SK-N-SH (cell line): ENCODE data around the gene RARS1. TPM values are rescaled to one million over a fixed set of nuclear protein-coding genes. Genes with fewer than 3 reads are reported as not detected.

ENCODE experiments used
- CTCF ChIA-PET: fragments of 300-600, 350-600 bp; formaldehyde crosslinking; extraction: SDS; loops from one replicate; lab custom pipeline; 2021; lab: Yijun Ruan, JAX
- POLR2A ChIA-PET: fragments of 350-600 bp; sonication (Branson Sonifier 250); formaldehyde crosslinking; extraction: SDS; loops from one replicate; lab custom pipeline; 2020; ENCODE audit warnings: antibody characterized with exemption, inconsistent platforms; lab: Yijun Ruan, JAX
- DNase-seq: peaks from one replicate; pipeline ENCODE4 v3.0.0; 2012
- H2AFZ ChIP-seq: fragments of 200-600 bp; sonication (generic); 2 replicates; pipeline ENCODE4 v1.8.1; 2016; ENCODE audit warnings: antibody characterized with exemption, mild to moderate bottlenecking, low read depth
- H3F3A ChIP-seq: fragments of 200-600 bp; sonication (generic); replicated peaks from 2 replicates; pipeline ENCODE3; 2016; ENCODE audit warnings: antibody characterized with exemption, mild to moderate bottlenecking; ENCODE audit not compliant: insufficient read depth
- H3K27ac ChIP-seq, 2 experiments: fragments of 200-500 bp in 1 of 2; fragments of 200-600 bp in 1 of 2; sonication (Bioruptor generic) in 1 of 2; sonication (generic), shearing (Covaris generic) in 1 of 2; 2 replicates each; pipeline versions ENCODE4 v1.5.1 to v1.6.1; 2014 to 2016; ENCODE audit warnings: low read depth in 2 of 2, inconsistent platforms in 1 of 2, low read length in 1 of 2, mild to moderate bottlenecking in 1 of 2, mixed read lengths in 1 of 2
- H3K27me3 ChIP-seq: fragments of 200-600 bp; sonication (generic), shearing (Covaris generic); 2 replicates; pipeline ENCODE4 v1.6.1; 2016; ENCODE audit warnings: mixed run types; ENCODE audit not compliant: insufficient read depth
- H3K36me3 ChIP-seq, 2 experiments: fragments of 200-500 bp in 1 of 2; fragments of 200-600 bp in 1 of 2; sonication (Bioruptor generic) in 1 of 2; sonication (generic) in 1 of 2; replicated peaks in 1 of 2; 2 replicates each; pipeline versions ENCODE3 to v1.5.1; 2014 to 2016; ENCODE audit warnings: low read length in 1 of 2, mild to moderate bottlenecking in 1 of 2; ENCODE audit not compliant: insufficient read depth in 2 of 2, control insufficient read depth in 1 of 2
- H3K4me1 ChIP-seq, 2 experiments: fragments of 200-500 bp in 1 of 2; fragments of 200-600 bp in 1 of 2; sonication (Bioruptor generic) in 1 of 2; sonication (generic), shearing (Covaris generic) in 1 of 2; 2 replicates each; pipeline versions ENCODE4 v1.5.1 to v1.6.1; 2014 to 2016; ENCODE audit warnings: low read depth in 1 of 2, low read length in 1 of 2, mixed run types in 1 of 2; ENCODE audit not compliant: insufficient read depth in 2 of 2, control insufficient read depth in 1 of 2
- H3K4me2 ChIP-seq: fragments of 200-600 bp; sonication (generic), shearing (Covaris generic); 2 replicates; pipeline ENCODE4 v1.6.1; 2017; ENCODE audit warnings: mixed run types
- H3K4me3 ChIP-seq, 2 experiments: fragments of 200-500 bp in 1 of 2; fragments of 200-600 bp in 1 of 2; sonication (Bioruptor generic) in 1 of 2; sonication (generic), shearing (Covaris generic) in 1 of 2; 2 replicates each; pipeline versions ENCODE4 v1.5.1 to v1.8.1; 2014 to 2016; ENCODE audit warnings: low read depth in 2 of 2, inconsistent platforms in 1 of 2, low read length in 1 of 2, mild to moderate bottlenecking in 1 of 2, mixed read lengths in 1 of 2, moderate library complexity in 1 of 2
- H3K79me2 ChIP-seq: fragments of 200-600 bp; sonication (generic); 2 replicates; pipeline ENCODE4 v1.8.1; 2017; ENCODE audit warnings: mild to moderate bottlenecking; ENCODE audit not compliant: insufficient read depth
- H3K9ac ChIP-seq: fragments of 200-600 bp; sonication (generic); 2 replicates; pipeline ENCODE4 v1.6.1; 2017; ENCODE audit warnings: mixed run types
- H3K9me2 ChIP-seq: fragments of 200-600 bp; sonication (generic); 2 replicates; pipeline ENCODE4 v1.6.1; 2017; ENCODE audit warnings: mixed run types
- H3K9me3 ChIP-seq: fragments of 200-600 bp; sonication (generic); 2 replicates; pipeline ENCODE4 v1.6.1; 2017; ENCODE audit warnings: mixed run types, mild to moderate bottlenecking, moderate library complexity
- H4K20me1 ChIP-seq: fragments of 200-600 bp; sonication (generic); 2 replicates; pipeline ENCODE4 v1.6.1; 2017; ENCODE audit warnings: mild to moderate bottlenecking, mixed run types; ENCODE audit not compliant: insufficient read depth
- CHD2 ChIP-seq: fragments of 150-350 bp; IDR thresholded peaks from 2 replicates; pipeline ENCODE4 v1.6.1; 2018; ENCODE audit warnings: low read length; ENCODE audit not compliant: partially characterized antibody
- FOXM1 ChIP-seq: IDR thresholded peaks from 2 replicates; pipeline ENCODE4 v1.4.0; 2012; ENCODE audit warnings: low read depth, mild to moderate bottlenecking
- GABPA ChIP-seq: IDR thresholded peaks from 2 replicates; pipeline ENCODE4 v1.4.0; 2012; ENCODE audit warnings: low read depth, mild to moderate bottlenecking
- GATA2 ChIP-seq: sonication (generic); formaldehyde crosslinking; IDR thresholded peaks from 2 replicates; pipeline ENCODE4 v1.5.0; 2020; ENCODE audit warnings: mild to moderate bottlenecking, missing genetic modification reagents
- JUND ChIP-seq: IDR thresholded peaks from 2 replicates; pipeline ENCODE4 v1.4.0; 2012
- MEF2A ChIP-seq: IDR thresholded peaks from 2 replicates; pipeline ENCODE4 v1.4.0; 2012; ENCODE audit warnings: low read depth, borderline replicate concordance
- MXI1 ChIP-seq: IDR thresholded peaks from 2 replicates; pipeline ENCODE4 v1.6.1; 2012; ENCODE audit warnings: mild to moderate bottlenecking, low read depth, low read length, improper control_type of control experiment
- NFIC ChIP-seq: IDR thresholded peaks from 2 replicates; pipeline ENCODE4 v1.4.0; 2012; ENCODE audit warnings: borderline replicate concordance
- RAD21 ChIP-seq: IDR thresholded peaks from 2 replicates; pipeline ENCODE4 v1.6.1; 2012; ENCODE audit warnings: mild to moderate bottlenecking, low read length
- RFX5 ChIP-seq: IDR thresholded peaks from 2 replicates; pipeline ENCODE4 v1.6.1; 2012; ENCODE audit warnings: mild to moderate bottlenecking, improper control_type of control experiment, low read length
- RXRA ChIP-seq: IDR thresholded peaks from 2 replicates; pipeline ENCODE4 v1.4.0; 2012; ENCODE audit warnings: low read depth, mild to moderate bottlenecking, borderline replicate concordance
- SIN3A ChIP-seq: IDR thresholded peaks from 2 replicates; pipeline ENCODE4 v1.6.1; 2012; ENCODE audit warnings: low read depth, mild to moderate bottlenecking, low read length, moderate library complexity, borderline replicate concordance
- YY1 ChIP-seq: IDR thresholded peaks from 2 replicates; pipeline ENCODE4 v1.4.0; 2012; ENCODE audit warnings: low read depth, mild to moderate bottlenecking
- WGBS: methylation state at CpG from one replicate; pipeline ENCODE4 v1.1.6; 2017; ENCODE audit warnings: low lambda C conversion rate; 5-methylcytosine and 5-hydroxymethylcytosine counted together
- polyA plus RNA-seq, 3 experiments: library from polyadenylated mRNA; depleted of rRNA; stranded (reverse); fragments of >200 nt; gene quantifications; 2 replicates each; pipeline ENCODE4 v1.2.3, GENCODE V29; 2012
- TF ChIP-seq, protein P1 (sequence below): IDR thresholded peaks from 2 replicates; pipeline ENCODE4; 2012
- TF ChIP-seq, protein P2 (sequence below): fragments of 150-350 bp; IDR thresholded peaks from 2 replicates; pipeline ENCODE4 v1.6.1; 2016; ENCODE audit warnings: mild to moderate bottlenecking, low read depth, low read length
- TF ChIP-seq, protein P3 (sequence below): fragments of 150-350 bp; IDR thresholded peaks from 2 replicates; pipeline ENCODE4 v1.6.1; 2017; ENCODE audit warnings: antibody characterized with exemption, low read length, low read depth, borderline replicate concordance

Gene RARS1
- polyA plus RNA-seq, 1 of the 3 experiments (the other 2 are of a cell fraction) = 53.5 TPM

DNA sequence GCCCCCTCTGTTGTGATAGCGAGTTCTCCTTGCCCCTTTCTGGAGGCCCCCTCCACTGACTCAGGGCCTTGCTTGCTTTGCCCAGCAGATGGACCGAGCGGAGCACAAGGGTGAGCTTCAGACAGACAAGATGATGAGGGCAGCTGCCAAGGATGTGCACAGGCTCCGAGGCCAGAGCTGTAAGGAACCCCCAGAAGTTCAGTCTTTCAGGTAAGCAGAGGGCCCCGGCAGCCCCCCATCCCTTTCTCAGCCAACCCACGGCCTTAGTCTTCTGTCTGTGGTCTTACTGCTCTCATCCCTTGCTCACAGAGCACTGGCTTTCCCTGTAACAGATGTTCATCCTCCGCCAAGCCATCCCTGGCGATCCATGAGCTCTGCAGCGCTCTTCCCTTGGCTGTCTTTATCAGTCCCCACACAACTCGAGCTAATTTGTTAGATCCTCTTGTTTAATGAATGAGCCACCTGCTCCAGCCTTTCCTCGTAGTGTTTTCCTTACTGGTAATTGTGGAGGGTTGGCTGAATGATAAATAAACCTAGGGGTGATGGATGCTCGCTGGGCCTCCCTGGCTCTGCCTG lies 18.4 kb upstream of the RARS1 start:
- ChIA-PET CTCF (no interaction called here), POLR2A (no interaction called here)

DNA sequence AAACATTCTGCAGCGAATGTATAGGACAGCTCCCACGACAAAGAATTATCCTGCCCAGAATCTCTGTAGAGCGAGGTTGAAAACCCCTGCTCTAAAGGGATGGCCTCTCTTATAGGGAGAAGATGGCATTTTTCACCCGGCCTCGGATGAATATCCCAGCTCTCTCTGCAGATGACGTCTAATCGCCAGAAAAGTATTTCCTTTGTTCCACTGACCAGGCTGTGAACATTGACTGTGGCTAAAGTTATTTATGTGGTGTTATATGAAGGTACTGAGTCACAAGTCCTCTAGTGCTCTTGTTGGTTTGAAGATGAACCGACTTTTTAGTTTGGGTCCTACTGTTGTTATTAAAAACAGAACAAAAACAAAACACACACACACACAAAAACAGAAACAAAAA lies 17.4 kb upstream of the RARS1 start:
- Histone ChIP-seq H3K9me2 (no peaks in the 10 kb centered on the region), H3K27me3 (no peaks in the 10 kb centered on the region), H3K36me3 (peaks cover 0 to 17% of the 10 kb centered on the region in 2 experiments), H3K9me3 (no peaks in the 10 kb centered on the region), H3K4me1 (peaks cover 9% of the 10 kb centered on the region in 2 experiments), H4K20me1 (no peaks in the 10 kb centered on the region), H3K4me3 (no peak overlapping the region), H2AFZ (no peak overlapping the region; the same call in 1 of the 2 replicates), H3K4me2 (no peak overlapping the region; the same call in 1 of the 2 replicates), H3K79me2 (no peaks in the 10 kb centered on the region), H3F3A (peaks cover 8% of the 10 kb centered on the region), H3K27ac (peak overlapping the region in 1 of 2 experiments; percentile 67; a peak in 2 of 4 replicates), H3K9ac (peak overlapping the region; percentile 34; the same call in 1 of the 2 replicates)
- TF ChIP-seq, protein P1, sequence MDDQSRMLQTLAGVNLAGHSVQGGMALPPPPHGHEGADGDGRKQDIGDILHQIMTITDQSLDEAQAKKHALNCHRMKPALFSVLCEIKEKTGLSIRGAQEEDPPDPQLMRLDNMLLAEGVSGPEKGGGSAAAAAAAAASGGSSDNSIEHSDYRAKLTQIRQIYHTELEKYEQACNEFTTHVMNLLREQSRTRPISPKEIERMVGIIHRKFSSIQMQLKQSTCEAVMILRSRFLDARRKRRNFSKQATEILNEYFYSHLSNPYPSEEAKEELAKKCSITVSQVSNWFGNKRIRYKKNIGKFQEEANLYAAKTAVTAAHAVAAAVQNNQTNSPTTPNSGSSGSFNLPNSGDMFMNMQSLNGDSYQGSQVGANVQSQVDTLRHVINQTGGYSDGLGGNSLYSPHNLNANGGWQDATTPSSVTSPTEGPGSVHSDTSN = peak; percentile 24; the same call in 1 of the 2 replicates
- no peak for TF ChIP-seq NFIC
- no peak for TF ChIP-seq FOXM1
- 0 out of 2 replicates have a peak, but pooled peaks have one; percentile 6 for TF ChIP-seq JUND
- no peak for TF ChIP-seq GABPA
- CTCF ChIA-PET = no interaction called here
- POLR2A ChIA-PET = no interaction called here
- 62% methylated on average over 8 of the region's 8 CpGs for WGBS
- DNase-seq = no peak

More for the DNA sequence above, 18.4 kb upstream of the RARS1 start:
- no peaks in the 10 kb centered on the region for H3K27me3 ChIP-seq
- no peak overlapping the region for H2AFZ ChIP-seq
- no peaks in the 10 kb centered on the region for H3K9me2 ChIP-seq
- H3K9me3 ChIP-seq = no peaks in the 10 kb centered on the region
- WGBS = 90% methylated on average over 12 of the region's 12 CpGs
- DNase-seq = no peak
- no peak overlapping the region for H3K4me3 ChIP-seq
- no peaks in the 10 kb centered on the region for H4K20me1 ChIP-seq
- peaks cover 0 to 17% of the 10 kb centered on the region in 2 experiments for H3K36me3 ChIP-seq
- peaks cover 8% of the 10 kb centered on the region for H3F3A ChIP-seq
- no peaks in the 10 kb centered on the region for H3K79me2 ChIP-seq
- peaks cover 6 to 9% of the 10 kb centered on the region in 2 experiments for H3K4me1 ChIP-seq
- H3K27ac ChIP-seq = peak overlapping the region in 1 of 2 experiments; percentile 67; a peak in 1 of 4 replicates
- H3K9ac ChIP-seq = no peak overlapping the region
- no peak overlapping the region for H3K4me2 ChIP-seq
- TF ChIP-seq, protein P2, sequence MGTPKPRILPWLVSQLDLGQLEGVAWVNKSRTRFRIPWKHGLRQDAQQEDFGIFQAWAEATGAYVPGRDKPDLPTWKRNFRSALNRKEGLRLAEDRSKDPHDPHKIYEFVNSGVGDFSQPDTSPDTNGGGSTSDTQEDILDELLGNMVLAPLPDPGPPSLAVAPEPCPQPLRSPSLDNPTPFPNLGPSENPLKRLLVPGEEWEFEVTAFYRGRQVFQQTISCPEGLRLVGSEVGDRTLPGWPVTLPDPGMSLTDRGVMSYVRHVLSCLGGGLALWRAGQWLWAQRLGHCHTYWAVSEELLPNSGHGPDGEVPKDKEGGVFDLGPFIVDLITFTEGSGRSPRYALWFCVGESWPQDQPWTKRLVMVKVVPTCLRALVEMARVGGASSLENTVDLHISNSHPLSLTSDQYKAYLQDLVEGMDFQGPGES = no peak
- TF ChIP-seq NFIC = no peak
- TF ChIP-seq MEF2A = no peak

DNA sequence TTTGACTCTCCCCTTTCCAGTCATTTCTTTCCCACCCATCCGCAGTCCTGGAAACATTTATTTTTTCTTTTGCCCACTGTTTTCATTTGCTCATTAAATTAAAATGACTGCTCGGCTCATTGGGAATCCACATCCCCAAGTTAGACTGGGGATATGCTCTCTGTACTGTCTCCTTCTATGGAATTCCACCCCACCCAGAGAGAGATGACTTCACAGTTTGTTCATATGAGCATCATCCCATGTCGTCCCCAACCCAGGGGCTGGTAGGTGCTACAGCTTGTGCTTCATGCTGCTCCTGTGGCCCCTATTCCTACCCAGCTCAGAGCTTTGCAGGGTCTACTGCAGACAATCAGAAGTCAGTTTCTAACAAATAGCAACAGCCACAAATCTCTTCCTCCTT lies 16.5 kb upstream of the RARS1 start:
- Histone ChIP-seq H3K9ac (no peak overlapping the region), H3K4me2 (no peak overlapping the region), H3K79me2 (no peaks in the 10 kb centered on the region), H3K4me1 (peaks cover 9 to 14% of the 10 kb centered on the region in 2 experiments), H3K36me3 (peaks cover 0 to 11% of the 10 kb centered on the region in 2 experiments), H3K9me3 (no peaks in the 10 kb centered on the region), H3K27ac (no peak overlapping the region), H4K20me1 (no peaks in the 10 kb centered on the region), H2AFZ (no peak overlapping the region), H3K4me3 (no peak overlapping the region), H3K27me3 (no peaks in the 10 kb centered on the region), H3K9me2 (no peaks in the 10 kb centered on the region), H3F3A (peaks cover 8% of the 10 kb centered on the region)
- ChIA-PET CTCF (no interaction called here), POLR2A (no interaction called here)
- TF ChIP-seq CHD2 (no peak), MEF2A (no peak), MXI1 (no peak), RFX5 (no peak), GATA2 (CRISPR knock-in tag) (no peak), SIN3A (no peak), YY1 (no peak), RXRA (no peak), RAD21 (no peak)
- TF ChIP-seq, protein P3, sequence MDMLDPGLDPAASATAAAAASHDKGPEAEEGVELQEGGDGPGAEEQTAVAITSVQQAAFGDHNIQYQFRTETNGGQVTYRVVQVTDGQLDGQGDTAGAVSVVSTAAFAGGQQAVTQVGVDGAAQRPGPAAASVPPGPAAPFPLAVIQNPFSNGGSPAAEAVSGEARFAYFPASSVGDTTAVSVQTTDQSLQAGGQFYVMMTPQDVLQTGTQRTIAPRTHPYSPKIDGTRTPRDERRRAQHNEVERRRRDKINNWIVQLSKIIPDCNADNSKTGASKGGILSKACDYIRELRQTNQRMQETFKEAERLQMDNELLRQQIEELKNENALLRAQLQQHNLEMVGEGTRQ = no peak
- WGBS = 86% methylated on average over 3 of the region's 3 CpGs
- DNase-seq = no peak
